GM18951 (cell line): ENCODE measurements around the gene ESR1.

Experiments used
- POLR2A ChIP-seq: IDR thresholded peaks from 4 replicates; pipeline ENCODE4 v1.6.1; 2011; ENCODE audit warnings: mild to moderate bottlenecking; ENCODE audit not compliant: insufficient read length, insufficient read depth; ENCODE audit errors: extremely low read depth
- in situ Hi-C: fragments of 300-500 bp; cut with MboI; formaldehyde crosslinking; loops from one replicate; pipeline ENCODE4 v1.12.0; 2022; ENCODE audit warnings: low sequenced_read_pairs, mixed read lengths, inconsistent platforms; ENCODE audit not compliant: unreplicated experiment

Gene ESR1

GRCh38 chr6:151803743-151804142 is 3.7 kb upstream of the ESR1 start:
- TF ChIP-seq POLR2A: no peak
- in situ Hi-C loops: no loop called here

GRCh38 chr6:151804585-151805285 is 2.7 kb upstream of the ESR1 start:
- in situ Hi-C loops: no loop called here
- TF ChIP-seq POLR2A: no peak

GRCh38 chr6:151805286-151805840 is 2.1 kb upstream of the ESR1 start:
- no peak for TF ChIP-seq POLR2A
- in situ Hi-C loops: no loop called here

GRCh38 chr6:151806757-151807512 is 547 bp upstream of the ESR1 start:
- no peak for TF ChIP-seq POLR2A
- in situ Hi-C loops: no loop called here

GRCh38 chr6:151808371-151809241 is 1.1 kb downstream of the ESR1 start:
- no peak for TF ChIP-seq POLR2A
- in situ Hi-C loops: no loop called here

- in situ Hi-C loops: no loop called here
- TF ChIP-seq POLR2A: no peak
These were observed 3.6 kb downstream of the ESR1 start for GRCh38 chr6:151811081-151811480.

GRCh38 chr6:151813858-151814257 is 6.4 kb downstream of the ESR1 start:
- TF ChIP-seq POLR2A: no peak
- in situ Hi-C loops: no loop called here

- in situ Hi-C loops: no loop called here
- no peak for TF ChIP-seq POLR2A
These were observed 7.1 kb downstream of the ESR1 start for GRCh38 chr6:151814614-151815013.

GRCh38 chr6:151822252-151823111 is 15.0 kb downstream of the ESR1 start:
- TF ChIP-seq POLR2A: no peak
- in situ Hi-C loops: no loop called here

GRCh38 chr6:151826517-151827142 is 19.1 kb downstream of the ESR1 start:
- no peak for TF ChIP-seq POLR2A
- in situ Hi-C loops: no loop called here

GRCh38 chr6:151832710-151833109 is 25.2 kb downstream of the ESR1 start:
- in situ Hi-C loops: no loop called here
- no peak for TF ChIP-seq POLR2A

GRCh38 chr6:151835396-151835795 is 27.9 kb downstream of the ESR1 start:
- in situ Hi-C loops: no loop called here

More at GRCh38 chr6:151835396-151835795, 27.9 kb downstream of the ESR1 start:
- no peak for TF ChIP-seq POLR2A
